CD8-positive, alpha-beta memory T cell (primary cell): ENCODE results near the gene UBC. TPM values are rescaled to one million over a fixed set of nuclear protein-coding genes. Genes with fewer than 3 reads are reported as not detected.

ENCODE experiments used
- CTCF ChIA-PET: fragments of 350-600 bp; sonication (Branson Sonifier 250); formaldehyde crosslinking; loops from one replicate; lab custom pipeline; 2021; ENCODE audit warnings: antibody characterized with exemption; lab: Charles Lee
- POLR2A ChIA-PET: fragments of 350-600 bp; sonication (Branson Sonifier 250); formaldehyde crosslinking; loops from one replicate; lab custom pipeline; 2021; ENCODE audit warnings: antibody characterized with exemption; lab: Charles Lee
- DNase-seq, 5 donors: peaks; one replicate each; pipeline versions ENCODE4 v3.0.0 to v3.0.0-alpha.2; 2020 to 2022; ENCODE audit warnings: mixed read lengths in 1 of 5
- H3K27ac ChIP-seq: one replicate; pipeline ENCODE4 v1.7.0; 2013; ENCODE audit warnings: low read depth, mild to moderate bottlenecking, low read length, moderate library complexity
- H3K27me3 ChIP-seq: 2 replicates; pipeline ENCODE4 v1.7.0; 2013; ENCODE audit warnings: low read length, mild to moderate bottlenecking; ENCODE audit not compliant: insufficient read depth, poor library complexity, severe bottlenecking
- H3K36me3 ChIP-seq: 2 replicates; pipeline ENCODE4 v1.7.0; 2013; ENCODE audit warnings: mild to moderate bottlenecking, low read length, moderate library complexity; ENCODE audit not compliant: insufficient read depth
- H3K4me1 ChIP-seq: 2 replicates; pipeline ENCODE4 v1.7.0; 2013; ENCODE audit warnings: mild to moderate bottlenecking, low read length, moderate library complexity; ENCODE audit not compliant: insufficient read depth
- H3K4me3 ChIP-seq: 2 replicates; pipeline ENCODE4 v1.7.0; 2013; ENCODE audit warnings: mild to moderate bottlenecking, low read length
- H3K9me3 ChIP-seq: 2 replicates; pipeline ENCODE4 v1.7.0; 2013; ENCODE audit warnings: mild to moderate bottlenecking, low read length
- H3K27ac Mint-ChIP-seq, 8 donors: one replicate each; pipeline ENCODE4 v1.8.0; 2020 to 2021; ENCODE audit warnings: mixed read lengths in 8 of 8, mild to moderate bottlenecking in 6 of 8, inconsistent platforms in 3 of 8, moderate library complexity in 3 of 8
- H3K27me3 Mint-ChIP-seq, 2 donors: one replicate each; pipeline ENCODE4 v1.8.0; 2020 to 2021; ENCODE audit warnings: mixed read lengths in 2 of 2, mild to moderate bottlenecking in 1 of 2, moderate library complexity in 1 of 2
- H3K36me3 Mint-ChIP-seq, 3 donors: one replicate each; pipeline ENCODE4 v1.8.0; 2020 to 2021; ENCODE audit warnings: mixed read lengths in 3 of 3, inconsistent platforms in 1 of 3, mild to moderate bottlenecking in 1 of 3
- H3K4me1 Mint-ChIP-seq, 3 donors: one replicate each; pipeline ENCODE4 v1.8.0; 2020 to 2021; ENCODE audit warnings: mixed read lengths in 3 of 3, inconsistent platforms in 1 of 3, mild to moderate bottlenecking in 1 of 3
- H3K4me3 Mint-ChIP-seq, 7 donors: one replicate each; pipeline ENCODE4 v1.8.0; 2020 to 2021; ENCODE audit warnings: mixed read lengths in 7 of 7, mild to moderate bottlenecking in 6 of 7, moderate library complexity in 4 of 7, inconsistent platforms in 2 of 7
- H3K9me3 Mint-ChIP-seq, 5 donors: one replicate each; pipeline ENCODE4 v1.8.0; 2020 to 2022; ENCODE audit warnings: mixed read lengths in 5 of 5, mild to moderate bottlenecking in 3 of 5, moderate library complexity in 2 of 5, inconsistent platforms in 1 of 5
- polyA plus RNA-seq: library from polyadenylated mRNA; unstranded; fragments of 300-500 nt; fragmentation: Illumina TruSeq; gene quantifications from one replicate; pipeline ENCODE4 v1.2.3, GENCODE V29; 2021
- total RNA-seq, 2 experiments: library from RNA; stranded (reverse); gene quantifications; one replicate each; pipeline ENCODE4 v1.2.3, GENCODE V29; 2021

Gene UBC
- total and polyA plus RNA-seq, 3 experiments from 2014 or later, result 839 to 1,913 (median 849) TPM

GRCh38 chr12:124869059-124869665 is 45.3 kb downstream of the UBC start:
- Histone ChIP-seq H3K4me1 (no peaks in the 10 kb centered on the region), H3K27ac (peak overlapping the region; percentile 76), H3K9me3 (no peaks in the 10 kb centered on the region), H3K36me3 (no peaks in the 10 kb centered on the region), H3K27me3 (no peaks in the 10 kb centered on the region), H3K4me3 (no peak overlapping the region)
- no peak for DNase-seq
- POLR2A ChIA-PET, result no interaction called here
- no peaks in the 10 kb centered on the region for H3K9me3 Mint-ChIP-seq
- CTCF ChIA-PET, result interaction anchor here (0.8 kb wide), 1 partner anchor 11 kb away, joined by 3 read pairs; no protein-coding TSS in a partner anchor
- H3K4me3 Mint-ChIP-seq, result peak overlapping the region in 1 of 7 donors; percentile 41
- peaks cover 4% of the 10 kb centered on the region in 2 donors for H3K27me3 Mint-ChIP-seq
- H3K36me3 Mint-ChIP-seq, result peaks cover 0 to 2% (median 0%) of the 10 kb centered on the region in 3 donors
- H3K27ac Mint-ChIP-seq, result no peak overlapping the region
- H3K4me1 Mint-ChIP-seq, result peaks cover 0 to 4% (median 4%) of the 10 kb centered on the region in 3 donors

DNA sequence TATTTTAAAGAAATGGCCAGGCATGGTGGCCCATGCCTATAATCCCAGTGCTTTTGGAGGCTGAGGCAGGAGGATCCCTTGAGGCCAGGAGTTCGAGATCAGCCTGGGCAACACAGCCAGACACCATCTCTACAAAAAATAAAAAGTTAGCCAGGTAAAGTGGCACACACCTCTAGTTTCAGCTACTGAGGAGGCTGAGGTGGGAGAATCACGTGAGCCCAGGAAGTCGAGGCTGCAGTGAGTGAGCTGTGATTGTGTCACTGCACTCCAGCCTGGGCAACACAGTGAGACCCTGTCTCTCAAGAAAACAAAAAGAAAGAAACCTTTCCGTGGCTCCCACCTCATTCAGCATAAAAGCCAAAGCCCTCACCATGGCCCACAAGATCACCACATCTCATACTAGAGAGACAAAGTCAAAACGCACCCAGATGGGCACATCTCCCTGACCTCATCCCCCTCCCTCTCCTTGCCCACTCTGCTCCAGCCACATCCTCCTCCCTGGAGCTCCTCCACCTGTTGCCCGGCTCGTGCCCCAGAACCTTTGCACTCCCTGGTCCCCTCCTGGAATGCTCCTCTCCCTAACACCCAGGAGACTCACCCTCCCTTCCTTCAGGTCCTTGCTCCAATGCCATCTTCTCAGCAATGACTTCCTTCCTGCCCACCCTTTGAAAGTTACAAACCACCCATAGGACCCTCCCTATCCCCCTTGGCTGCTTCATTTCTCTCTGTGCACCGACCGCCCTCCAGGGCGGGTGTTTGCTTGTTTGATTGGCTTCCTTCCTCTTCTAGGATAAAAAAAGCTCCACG is 46.0 kb downstream of the UBC start:
- peaks cover 4% of the 10 kb centered on the region in 2 donors for H3K27me3 Mint-ChIP-seq

DNA sequence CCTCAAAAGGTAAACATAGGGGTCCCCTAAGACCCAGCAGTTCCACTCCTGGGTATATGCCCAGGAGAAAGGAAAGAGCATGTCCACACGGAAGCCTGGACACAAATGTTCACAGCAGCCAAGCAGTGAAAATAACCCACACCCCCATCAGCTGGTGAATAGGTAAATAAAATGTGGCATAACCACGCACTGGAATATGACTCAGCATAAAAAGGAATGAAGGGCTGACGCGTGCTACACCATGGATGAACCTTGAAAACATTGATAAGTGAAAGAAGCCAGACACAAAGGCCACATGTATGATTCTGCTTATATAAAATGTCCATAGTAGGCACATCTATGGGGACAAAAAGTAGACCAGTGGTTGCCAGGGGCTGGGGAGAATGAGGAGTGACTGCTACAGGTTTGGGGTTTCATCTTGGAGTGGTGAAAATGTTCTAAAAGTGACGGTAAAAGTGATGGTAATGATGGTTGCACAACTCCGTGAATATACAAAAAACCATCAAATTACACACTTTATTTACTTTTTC is 47.0 kb downstream of the UBC start:
- POLR2A ChIA-PET, result no interaction called here

More for the DNA sequence above, 46.0 kb downstream of the UBC start:
- no peaks in the 10 kb centered on the region for H3K9me3 ChIP-seq
- peak overlapping the region in 1 of 7 donors; percentile 41 for H3K4me3 Mint-ChIP-seq
- H3K36me3 Mint-ChIP-seq, result peaks cover 0 to 2% (median 0%) of the 10 kb centered on the region in 3 donors
- no peaks in the 10 kb centered on the region for H3K4me1 ChIP-seq
- H3K4me1 Mint-ChIP-seq, result peaks cover 0 to 7% (median 7%) of the 10 kb centered on the region in 3 donors
- H3K4me3 ChIP-seq, result no peak overlapping the region
- H3K9me3 Mint-ChIP-seq, result no peaks in the 10 kb centered on the region
- peak overlapping the region; percentile 76 for H3K27ac ChIP-seq
- no peaks in the 10 kb centered on the region for H3K36me3 ChIP-seq
- ChIA-PET CTCF (interaction anchor here (0.9 kb wide), 1 partner anchor 38 kb away, joined by 3 read pairs; no protein-coding TSS in a partner anchor), POLR2A (no interaction called here)
- peak overlapping the region in 1 of 8 donors; percentile 52 for H3K27ac Mint-ChIP-seq
- DNase-seq, result no peak
- no peaks in the 10 kb centered on the region for H3K27me3 ChIP-seq

GRCh38 chr12:124866883-124867400 is 47.5 kb downstream of the UBC start:
- Histone ChIP-seq H3K4me3 (no peak overlapping the region), H3K4me1 (no peaks in the 10 kb centered on the region), H3K9me3 (no peaks in the 10 kb centered on the region), H3K36me3 (no peaks in the 10 kb centered on the region), H3K27me3 (no peaks in the 10 kb centered on the region), H3K27ac (peak overlapping the region; percentile 25)
- Mint-ChIP-seq H3K4me1 (peaks cover 12 to 18% (median 14%) of the 10 kb centered on the region in 3 donors), H3K36me3 (peaks cover 0 to 2% (median 0%) of the 10 kb centered on the region in 3 donors), H3K9me3 (no peaks in the 10 kb centered on the region), H3K27ac (no peak overlapping the region), H3K4me3 (peak overlapping the region in 2 of 7 donors; percentile 42 to 77), H3K27me3 (peaks cover 2 to 4% of the 10 kb centered on the region in 2 donors)
- CTCF ChIA-PET, result interaction anchor here (1.3 kb wide), 1 partner anchor 26 kb away, joined by 3 read pairs; no protein-coding TSS in a partner anchor
- POLR2A ChIA-PET, result no interaction called here
- DNase-seq, result no peak

More for the DNA sequence above, 47.0 kb downstream of the UBC start:
- CTCF ChIA-PET, result interaction anchor here (1.3 kb wide), 1 partner anchor 26 kb away, joined by 3 read pairs; no protein-coding TSS in a partner anchor
- Histone ChIP-seq H3K27ac (peak overlapping the region; percentile 25), H3K9me3 (no peaks in the 10 kb centered on the region), H3K4me1 (no peaks in the 10 kb centered on the region), H3K27me3 (no peaks in the 10 kb centered on the region), H3K36me3 (no peaks in the 10 kb centered on the region), H3K4me3 (no peak overlapping the region)
- H3K36me3 Mint-ChIP-seq, result peaks cover 0 to 2% (median 0%) of the 10 kb centered on the region in 3 donors
- no peak overlapping the region for H3K4me3 Mint-ChIP-seq
- no peak for DNase-seq
- peaks cover 6 to 13% (median 11%) of the 10 kb centered on the region in 3 donors for H3K4me1 Mint-ChIP-seq
- H3K9me3 Mint-ChIP-seq, result no peaks in the 10 kb centered on the region
- H3K27me3 Mint-ChIP-seq, result peaks cover 4% of the 10 kb centered on the region in 2 donors
- H3K27ac Mint-ChIP-seq, result peak overlapping the region in 1 of 8 donors; percentile 55

GRCh38 chr12:124866195-124866882 is 48.1 kb downstream of the UBC start:
- Histone ChIP-seq H3K9me3 (no peaks in the 10 kb centered on the region), H3K4me1 (no peaks in the 10 kb centered on the region), H3K27me3 (no peaks in the 10 kb centered on the region), H3K27ac (no peak overlapping the region), H3K4me3 (no peak overlapping the region), H3K36me3 (no peaks in the 10 kb centered on the region)
- Mint-ChIP-seq H3K27ac (peak overlapping the region in 1 of 8 donors; percentile 0), H3K4me3 (peak overlapping the region in 2 of 7 donors; percentile 20 to 77), H3K4me1 (peaks cover 14 to 20% (median 15%) of the 10 kb centered on the region in 3 donors), H3K36me3 (peaks cover 0 to 2% (median 0%) of the 10 kb centered on the region in 3 donors), H3K27me3 (peaks cover 2 to 4% of the 10 kb centered on the region in 2 donors), H3K9me3 (no peaks in the 10 kb centered on the region)
- no peak for DNase-seq
- CTCF ChIA-PET, result interaction anchor here (1.3 kb wide), 1 partner anchor 27 kb away, joined by 3 read pairs; no protein-coding TSS in a partner anchor
- POLR2A ChIA-PET, result interaction anchor here (0.9 kb wide), 1 partner anchor 51 kb away, joined by 3 read pairs; no protein-coding TSS in a partner anchor

- Mint-ChIP-seq H3K4me1 (peaks cover 14 to 20% (median 15%) of the 10 kb centered on the region in 3 donors), H3K4me3 (peak overlapping the region in 1 of 7 donors; percentile 59), H3K27me3 (peaks cover 2 to 4% of the 10 kb centered on the region in 2 donors), H3K9me3 (no peaks in the 10 kb centered on the region), H3K27ac (no peak overlapping the region), H3K36me3 (peaks cover 0 to 2% (median 0%) of the 10 kb centered on the region in 3 donors)
- Histone ChIP-seq H3K36me3 (no peaks in the 10 kb centered on the region), H3K27me3 (no peaks in the 10 kb centered on the region), H3K27ac (no peak overlapping the region), H3K4me1 (no peaks in the 10 kb centered on the region), H3K9me3 (no peaks in the 10 kb centered on the region), H3K4me3 (no peak overlapping the region)
- POLR2A ChIA-PET, result interaction anchor here (0.9 kb wide), 1 partner anchor 51 kb away, joined by 3 read pairs; no protein-coding TSS in a partner anchor
- no peak for DNase-seq
- CTCF ChIA-PET, result no interaction called here
Measured at GRCh38 chr12:124865728-124866127, 48.7 kb downstream of the UBC start.

DNA sequence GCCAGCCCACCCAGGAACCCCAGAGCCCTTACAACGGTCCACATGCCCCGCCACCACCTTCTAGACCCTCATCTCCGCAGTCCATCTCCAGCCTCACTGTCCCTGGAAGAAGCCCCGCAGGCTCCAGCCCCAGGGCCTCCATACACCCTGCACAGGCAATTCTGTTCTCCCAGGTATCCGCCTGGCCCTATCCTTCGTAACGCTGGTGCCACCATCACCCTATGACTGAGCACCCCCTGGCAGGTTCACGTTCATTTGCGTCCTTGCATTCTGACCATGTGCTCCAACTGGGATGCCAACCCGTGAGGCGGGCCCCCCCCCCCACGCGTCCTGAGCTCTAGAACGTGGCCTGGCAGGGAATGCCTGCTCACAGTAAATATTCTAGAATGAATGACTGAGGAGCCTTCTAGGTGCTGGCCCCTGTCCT is 50.1 kb downstream of the UBC start:
- H3K9me3 ChIP-seq, result no peaks in the 10 kb centered on the region
- H3K36me3 ChIP-seq, result no peaks in the 10 kb centered on the region
- H3K4me3 Mint-ChIP-seq, result peak overlapping the region; percentile 72 to 92 (median 80)
- no peak for DNase-seq
- ChIA-PET POLR2A (interaction anchor here (0.6 kb wide), 1 partner anchor 885 kb away, joined by 3 read pairs; no protein-coding TSS in a partner anchor), CTCF (no interaction called here)
- no peaks in the 10 kb centered on the region for H3K27me3 ChIP-seq
- peaks cover 0 to under 1% (median 0%) of the 10 kb centered on the region in 3 donors for H3K36me3 Mint-ChIP-seq
- H3K27me3 Mint-ChIP-seq, result peaks cover 2% of the 10 kb centered on the region in 2 donors
- peak overlapping the region in 6 of 8 donors; percentile 24 to 90 (median 80) for H3K27ac Mint-ChIP-seq
- no peaks in the 10 kb centered on the region for H3K4me1 ChIP-seq
- peak overlapping the region; percentile 60 for H3K4me3 ChIP-seq
- H3K27ac ChIP-seq, result peak overlapping the region; percentile 58
- peaks cover 14 to 20% (median 15%) of the 10 kb centered on the region in 3 donors for H3K4me1 Mint-ChIP-seq
- H3K9me3 Mint-ChIP-seq, result no peaks in the 10 kb centered on the region
